CD4-positive, alpha-beta T cell (primary cell): Measurements from ENCODE around the gene CYB5R3. TPM values are rescaled to one million over a fixed set of nuclear protein-coding genes. Genes with fewer than 3 reads are reported as not detected.

Experiments used
- ATAC-seq: fragments of 200-7000 bp; cut with Tn5 transposase; one replicate; pipeline ENCODE4 v1.10.0; 2022; ENCODE audit warnings: mild to moderate bottlenecking; ENCODE audit not compliant: poor library complexity
- CTCF ChIA-PET: fragments of 350-600 bp; sonication (Branson Sonifier 250); formaldehyde crosslinking; loops from one replicate; lab custom pipeline; 2021; ENCODE audit warnings: antibody characterized with exemption, inconsistent platforms; lab: Charles Lee
- POLR2A ChIA-PET: fragments of 350-600 bp; sonication (Branson Sonifier 250); formaldehyde crosslinking; loops from one replicate; lab custom pipeline; 2021; ENCODE audit warnings: antibody characterized with exemption, inconsistent platforms; lab: Charles Lee
- DNase-seq, 14 experiments: peaks; one replicate each; pipeline ENCODE4 v3.0.0-alpha.2; 2013 to 2020; ENCODE audit warnings: mixed read lengths in 2 of 14
- H3K27ac ChIP-seq, 2 donors: one replicate each; pipeline versions ENCODE4 v1.5.1 to v1.7.0; 2013; ENCODE audit warnings: low read length in 2 of 2, low read depth in 1 of 2, mild to moderate bottlenecking in 1 of 2
- H3K27me3 ChIP-seq, 2 experiments: 1 replicate in 1 of 2; 2 replicates in 1 of 2; pipeline versions ENCODE4 v1.6.1 to v1.7.0; 2013; ENCODE audit warnings: low read length in 2 of 2, control low read depth in 1 of 2, mild to moderate bottlenecking in 1 of 2, moderate library complexity in 1 of 2; ENCODE audit not compliant: insufficient read depth in 2 of 2, control insufficient read depth in 1 of 2
- H3K36me3 ChIP-seq: one replicate; pipeline ENCODE4 v1.6.1; 2013; ENCODE audit warnings: low read length, control low read depth; ENCODE audit not compliant: insufficient read depth
- H3K4me1 ChIP-seq: one replicate; pipeline ENCODE4 v1.6.1; 2013; ENCODE audit warnings: low read length, control low read depth; ENCODE audit not compliant: insufficient read depth
- H3K4me3 ChIP-seq: one replicate; pipeline ENCODE4 v1.5.1; 2013; ENCODE audit warnings: mild to moderate bottlenecking, low read length, moderate library complexity
- H3K9me3 ChIP-seq, 2 experiments: 1 replicate in 1 of 2; 2 replicates in 1 of 2; pipeline versions ENCODE4 v1.6.1 to v1.7.0; 2013; ENCODE audit warnings: low read length in 2 of 2, mild to moderate bottlenecking in 2 of 2, control low read depth in 1 of 2, moderate library complexity in 1 of 2; ENCODE audit not compliant: control insufficient read depth in 1 of 2, insufficient read depth in 1 of 2
- H3K27ac Mint-ChIP-seq: one replicate; pipeline ENCODE4 v1.8.0; 2020; ENCODE audit warnings: mixed read lengths
- H3K27me3 Mint-ChIP-seq: one replicate; pipeline ENCODE4 v1.8.0; 2021; ENCODE audit warnings: mixed read lengths
- H3K36me3 Mint-ChIP-seq: one replicate; pipeline ENCODE4 v1.8.0; 2021; ENCODE audit warnings: low read depth, mixed read lengths
- H3K4me1 Mint-ChIP-seq: one replicate; pipeline ENCODE4 v1.8.0; 2021; ENCODE audit warnings: low read depth, mixed read lengths
- H3K4me3 Mint-ChIP-seq: one replicate; pipeline ENCODE4 v1.8.0; 2020; ENCODE audit warnings: mild to moderate bottlenecking, mixed read lengths
- H3K9me3 Mint-ChIP-seq: one replicate; pipeline ENCODE4 v1.8.0; 2020; ENCODE audit warnings: mixed read lengths
- intact Hi-C, 2 experiments: fragments of 100-400 bp; cut with DNase I in 1 of 2; cut with micrococcal nuclease in 1 of 2; formaldehyde crosslinking; loops; one replicate each; pipeline versions ENCODE4 v1.15.1 to v1.9.0; 2023 to 2025; cut with DNase I, micrococcal nuclease
- total RNA-seq, 174 experiments: library from RNA in 2 of 174; stranded (reverse) in 2 of 174; gene quantifications; one replicate each; pipeline ENCODE4 v1.2.3 and lab custom pipeline; 2021 to 2026
- TF ChIP-seq, protein P1 (sequence below): fragments of 200-600 bp; IDR thresholded peaks from one replicate; pipeline ENCODE4 v1.8.0; 2022; ENCODE audit warnings: antibody characterized with exemption, mild to moderate bottlenecking

CYB5R3 gene
- total RNA-seq, 2 experiments from 2014 or later = 39.8 to 41.2 TPM

DNA sequence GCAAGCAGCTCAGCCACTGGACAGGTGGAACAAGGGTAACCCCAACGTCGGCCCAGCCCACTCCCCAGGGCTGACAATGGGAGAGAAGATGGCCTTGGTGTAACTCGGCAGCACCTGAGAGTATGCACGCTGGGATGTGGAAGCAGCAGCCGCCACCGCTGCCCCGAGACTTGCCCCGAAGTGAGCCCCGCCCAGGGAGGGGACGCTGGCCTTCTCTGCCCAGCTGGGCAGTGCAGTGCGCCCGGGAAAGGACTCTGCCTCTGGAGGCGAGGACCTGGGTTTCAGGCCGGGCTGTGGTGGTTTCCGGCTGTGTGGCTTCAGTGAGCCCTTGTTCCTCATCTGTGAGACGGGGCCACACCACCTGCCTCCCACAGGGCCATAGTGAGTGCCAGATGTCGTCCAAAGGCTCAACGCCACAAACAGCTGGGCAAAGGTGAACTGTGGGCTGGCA is 25.9 kb downstream of the CYB5R3 start:
- Mint-ChIP-seq H3K9me3 (no peaks in the 10 kb centered on the region), H3K27ac (no peak overlapping the region), H3K4me3 (no peak overlapping the region), H3K36me3 (peaks cover 38% of the 10 kb centered on the region), H3K4me1 (peaks cover 6% of the 10 kb centered on the region), H3K27me3 (no peaks in the 10 kb centered on the region)
- H3K4me3 ChIP-seq = no peak overlapping the region
- POLR2A ChIA-PET = interaction anchor here (1.5 kb wide), 1 partner anchor 8 kb away, joined by 5 read pairs; the partner anchor contains the start of gene POLDIP3
- intact Hi-C loops = no loop called here
- TF ChIP-seq, protein P1, sequence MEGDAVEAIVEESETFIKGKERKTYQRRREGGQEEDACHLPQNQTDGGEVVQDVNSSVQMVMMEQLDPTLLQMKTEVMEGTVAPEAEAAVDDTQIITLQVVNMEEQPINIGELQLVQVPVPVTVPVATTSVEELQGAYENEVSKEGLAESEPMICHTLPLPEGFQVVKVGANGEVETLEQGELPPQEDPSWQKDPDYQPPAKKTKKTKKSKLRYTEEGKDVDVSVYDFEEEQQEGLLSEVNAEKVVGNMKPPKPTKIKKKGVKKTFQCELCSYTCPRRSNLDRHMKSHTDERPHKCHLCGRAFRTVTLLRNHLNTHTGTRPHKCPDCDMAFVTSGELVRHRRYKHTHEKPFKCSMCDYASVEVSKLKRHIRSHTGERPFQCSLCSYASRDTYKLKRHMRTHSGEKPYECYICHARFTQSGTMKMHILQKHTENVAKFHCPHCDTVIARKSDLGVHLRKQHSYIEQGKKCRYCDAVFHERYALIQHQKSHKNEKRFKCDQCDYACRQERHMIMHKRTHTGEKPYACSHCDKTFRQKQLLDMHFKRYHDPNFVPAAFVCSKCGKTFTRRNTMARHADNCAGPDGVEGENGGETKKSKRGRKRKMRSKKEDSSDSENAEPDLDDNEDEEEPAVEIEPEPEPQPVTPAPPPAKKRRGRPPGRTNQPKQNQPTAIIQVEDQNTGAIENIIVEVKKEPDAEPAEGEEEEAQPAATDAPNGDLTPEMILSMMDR = no peak
- CTCF ChIA-PET = no interaction called here
- peaks cover 45% of the 10 kb centered on the region for H3K36me3 ChIP-seq
- H3K9me3 ChIP-seq = no peaks in the 10 kb centered on the region
- H3K27me3 ChIP-seq = no peaks in the 10 kb centered on the region
- H3K4me1 ChIP-seq = peaks cover 3% of the 10 kb centered on the region
- DNase-seq (peak in 1 of 14 experiments; percentile 38), ATAC-seq (no peak)
- H3K27ac ChIP-seq = no peak overlapping the region

DNA sequence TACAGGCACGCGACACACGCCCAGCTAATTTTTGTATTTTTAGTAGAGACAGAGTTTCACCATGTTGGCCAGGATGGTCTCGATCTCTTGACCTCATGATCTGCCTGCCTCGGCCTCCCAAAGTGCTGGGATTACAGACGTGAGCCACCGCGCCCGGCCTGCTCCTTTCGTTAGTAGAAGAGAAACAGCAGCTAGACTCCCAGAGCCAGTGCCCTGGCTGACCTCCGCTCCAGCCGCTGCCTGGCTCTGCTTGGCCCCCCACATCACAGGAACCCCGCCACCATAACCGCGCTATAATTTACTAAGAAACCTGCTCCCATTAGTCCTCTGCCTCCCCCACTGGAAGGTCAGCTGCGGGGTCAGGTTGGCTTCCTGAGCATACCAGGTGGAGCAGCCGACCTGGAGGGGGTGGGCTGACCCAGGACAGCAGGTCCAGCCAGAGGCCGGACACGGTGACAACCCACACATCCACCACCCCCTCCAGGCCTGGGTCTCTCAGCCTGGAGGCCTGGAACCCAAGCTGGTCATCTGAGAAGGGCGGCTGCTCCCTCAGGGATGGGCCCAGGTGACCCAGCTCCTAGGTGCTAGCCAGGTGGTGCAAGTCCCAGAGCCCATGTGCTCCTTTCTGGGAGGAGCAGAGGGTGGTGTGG is 27.0 kb downstream of the CYB5R3 start:
- DNase-seq (peak in 1 of 14 experiments; percentile 29), ATAC-seq (no peak)
- Histone ChIP-seq H3K4me1 (peaks cover 4% of the 10 kb centered on the region), H3K27me3 (no peaks in the 10 kb centered on the region), H3K36me3 (peaks cover 34% of the 10 kb centered on the region), H3K9me3 (no peaks in the 10 kb centered on the region), H3K27ac (no peak overlapping the region), H3K4me3 (no peak overlapping the region)
- ChIA-PET POLR2A (no interaction called here), CTCF (no interaction called here)
- Mint-ChIP-seq H3K27ac (peak overlapping the region; percentile 55), H3K4me1 (peaks cover 6% of the 10 kb centered on the region), H3K4me3 (no peak overlapping the region), H3K27me3 (no peaks in the 10 kb centered on the region), H3K9me3 (no peaks in the 10 kb centered on the region), H3K36me3 (peaks cover 35% of the 10 kb centered on the region)
- TF ChIP-seq, protein P1 = no peak
- intact Hi-C loops = no loop called here

DNA sequence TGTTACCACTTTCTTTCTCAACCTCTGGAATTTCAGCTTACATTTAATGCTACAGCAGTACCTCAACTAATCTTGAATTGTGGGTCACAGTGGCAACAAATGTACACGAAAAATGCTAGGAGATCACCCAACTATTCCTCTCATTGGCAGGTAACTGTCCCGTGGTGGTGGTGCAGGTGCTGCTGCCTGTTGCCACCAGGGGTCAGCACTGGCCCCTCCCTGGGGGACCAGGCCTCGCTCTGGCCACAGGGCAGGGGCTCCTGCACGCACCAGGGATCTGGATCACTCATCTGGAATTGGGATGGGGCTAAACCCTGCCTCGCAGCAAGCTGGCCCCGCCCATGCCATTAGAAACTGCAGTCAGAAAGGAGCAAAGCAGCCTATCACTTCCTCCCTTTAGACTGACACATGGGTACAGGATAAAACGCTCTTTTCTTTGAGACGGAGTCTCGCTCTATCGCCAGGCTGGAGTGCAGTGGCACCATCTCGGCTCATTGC is 27.6 kb downstream of the CYB5R3 start:
- Histone ChIP-seq H3K27me3 (no peaks in the 10 kb centered on the region), H3K4me1 (peaks cover 8% of the 10 kb centered on the region), H3K27ac (no peak overlapping the region), H3K4me3 (no peak overlapping the region), H3K9me3 (no peaks in the 10 kb centered on the region), H3K36me3 (peaks cover 27% of the 10 kb centered on the region)
- POLR2A ChIA-PET = interaction anchor here (1.0 kb wide), 1 partner anchor 27 kb away, joined by 3 read pairs; the partner anchor contains the start of gene CYB5R3
- DNase-seq = peak; percentile 27 to 73 (median 48)
- TF ChIP-seq, protein P1 = peak; percentile 88
- no peaks in the 10 kb centered on the region for H3K9me3 Mint-ChIP-seq
- no peak overlapping the region for H3K4me3 Mint-ChIP-seq
- CTCF ChIA-PET = interaction anchor here (0.9 kb wide), 1 partner anchor 86 kb away, joined by 3 read pairs; no protein-coding TSS in a partner anchor
- H3K4me1 Mint-ChIP-seq = peaks cover 6% of the 10 kb centered on the region
- H3K27ac Mint-ChIP-seq = peak overlapping the region; percentile 55
- ATAC-seq = peak; percentile 83
- peaks cover 32% of the 10 kb centered on the region for H3K36me3 Mint-ChIP-seq
- intact Hi-C loops = no loop called here
- no peaks in the 10 kb centered on the region for H3K27me3 Mint-ChIP-seq
